Activated B cell treated with CpG ODN at 0.5 μM for 24 hours (primary cell): Measurements from ENCODE around the gene RAB4B. TPM values are rescaled to one million over a fixed set of nuclear protein-coding genes. Genes with fewer than 3 reads are reported as not detected.

ENCODE experiments used
- ATAC-seq: fragments of 200-7000 bp; cut with Tn5 transposase; one replicate; pipeline ENCODE4 v1.10.0; 2021; ENCODE audit warnings: low read depth, mild to moderate bottlenecking, moderate library complexity
- CTCF ChIA-PET: fragments of 350-600 bp; sonication (Branson Sonifier 250); formaldehyde crosslinking; loops from one replicate; lab custom pipeline; 2021; ENCODE audit warnings: antibody characterized with exemption; lab: Charles Lee
- POLR2A ChIA-PET: fragments of 350-600 bp; sonication (Branson Sonifier 250); formaldehyde crosslinking; loops from one replicate; lab custom pipeline; 2021; ENCODE audit warnings: antibody characterized with exemption; lab: Charles Lee
- DNase-seq: peaks from one replicate; pipeline ENCODE4 v3.0.0; 2022
- H3K27ac Mint-ChIP-seq: one replicate; pipeline ENCODE4 v1.8.0; 2020; ENCODE audit warnings: mixed read lengths
- H3K27me3 Mint-ChIP-seq: one replicate; pipeline ENCODE4 v1.8.0; 2021; ENCODE audit warnings: mixed read lengths
- H3K36me3 Mint-ChIP-seq: one replicate; pipeline ENCODE4 v1.8.0; 2021; ENCODE audit warnings: low read depth, mixed read lengths
- H3K4me1 Mint-ChIP-seq: one replicate; pipeline ENCODE4 v1.8.0; 2021; ENCODE audit warnings: mixed read lengths
- H3K4me3 Mint-ChIP-seq: one replicate; pipeline ENCODE4 v1.8.0; 2020; ENCODE audit warnings: mild to moderate bottlenecking, mixed read lengths
- H3K9me3 Mint-ChIP-seq: one replicate; pipeline ENCODE4 v1.8.0; 2020; ENCODE audit warnings: mixed read lengths
- CTCF ChIP-seq: fragments of 200-600 bp; IDR thresholded peaks from one replicate; pipeline ENCODE4 v1.8.0; 2022; ENCODE audit warnings: antibody characterized with exemption, mild to moderate bottlenecking
- intact Hi-C: fragments of 100-400 bp; cut with micrococcal nuclease; formaldehyde crosslinking; loops from one replicate; pipeline ENCODE4 v1.15.1; 2024
- total RNA-seq: library from RNA; stranded (reverse); gene quantifications from 2 replicates; pipeline ENCODE4 v1.2.3, GENCODE V29; 2022

The RAB4B gene
- total RNA-seq, 1 donor from 2014 or later, result 98.1 TPM

DNA sequence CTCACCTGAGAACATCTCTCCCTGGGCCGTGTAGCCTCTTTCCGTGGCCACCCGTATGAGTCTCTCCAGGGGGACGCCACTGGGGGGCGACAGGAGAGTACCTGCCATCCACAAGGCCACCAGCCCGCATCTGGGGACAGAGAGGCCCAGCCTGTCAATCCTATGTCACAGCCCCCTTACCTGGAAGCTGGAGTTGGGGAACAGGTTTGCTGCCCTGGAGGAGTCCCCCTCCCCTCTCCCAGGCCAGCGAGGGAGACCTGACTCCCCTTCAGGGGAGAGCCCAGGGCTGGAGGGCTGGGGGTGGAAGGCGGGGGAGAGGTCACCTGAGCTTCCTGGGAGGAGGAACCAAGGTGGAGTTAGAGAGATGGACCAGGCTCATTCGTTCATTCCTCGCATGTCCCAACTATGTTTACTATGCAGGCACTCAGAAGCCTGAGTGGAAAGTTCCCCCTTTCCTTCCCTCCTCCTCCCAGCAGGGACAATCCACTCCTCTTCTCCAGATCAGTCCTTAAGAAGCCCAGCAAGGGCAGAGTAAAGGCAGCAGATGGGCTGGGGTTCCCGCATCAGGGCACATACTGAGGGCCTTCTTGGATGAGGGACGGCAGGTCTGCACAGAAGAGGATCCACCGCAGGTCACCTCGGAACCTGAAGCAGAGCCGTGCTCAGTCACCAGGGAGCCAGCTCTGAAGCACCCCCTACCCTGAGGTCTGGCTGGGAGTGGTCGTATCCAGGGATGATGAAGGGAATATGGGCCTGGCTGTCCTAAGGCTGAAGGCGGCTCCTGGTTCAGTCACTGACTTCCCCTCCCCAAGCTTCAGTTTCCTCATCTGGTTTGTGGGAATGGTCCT, 33.3 kb upstream of the RAB4B start:
- Mint-ChIP-seq H3K27me3 (no peaks in the 10 kb centered on the region), H3K36me3 (peaks cover 11% of the 10 kb centered on the region), H3K4me3 (no peak overlapping the region), H3K9me3 (no peaks in the 10 kb centered on the region), H3K4me1 (peaks cover 16% of the 10 kb centered on the region), H3K27ac (no peak overlapping the region)
- DNase-seq (no peak), ATAC-seq (peak; percentile 25)
- ChIA-PET POLR2A (interaction anchor here (0.6 to 2.8 kb wide), 5 partner anchors 13 to 432 kb away, joined by 3 to 17 read pairs (median 5); partner anchors contain the start of genes COQ8B, ITPKC and RAB4B), CTCF (interaction anchor here (0.7 to 3.0 kb wide), 4 partner anchors 62 to 79 kb away, joined by 3 to 10 read pairs (median 3); no protein-coding TSS in a partner anchor)
- TF ChIP-seq CTCF, result no peak
- intact Hi-C loops, result no loop called here

GRCh38 chr19:40745402-40745780, 32.7 kb upstream of the RAB4B start:
- Mint-ChIP-seq H3K27me3 (no peaks in the 10 kb centered on the region), H3K9me3 (no peaks in the 10 kb centered on the region), H3K36me3 (peaks cover 6% of the 10 kb centered on the region), H3K4me1 (peaks cover 22% of the 10 kb centered on the region), H3K4me3 (no peak overlapping the region), H3K27ac (no peak overlapping the region)
- ATAC-seq, result no peak
- intact Hi-C loops, result no loop called here
- CTCF ChIA-PET, result interaction anchor here (0.7 to 3.0 kb wide), 3 partner anchors 62 to 74 kb away, joined by 3 to 10 read pairs (median 3); no protein-coding TSS in a partner anchor
- no peak for DNase-seq
- POLR2A ChIA-PET, result interaction anchor here (0.6 to 1.2 kb wide), 3 partner anchors 28 to 432 kb away, joined by 3 to 8 read pairs (median 3); partner anchors contain the start of genes COQ8B, ITPKC and RAB4B
- no peak for TF ChIP-seq CTCF

GRCh38 chr19:40747536-40747935, 30.5 kb upstream of the RAB4B start:
- H3K9me3 Mint-ChIP-seq, result no peaks in the 10 kb centered on the region
- H3K4me3 Mint-ChIP-seq, result no peak overlapping the region
- ChIA-PET CTCF (no interaction called here), POLR2A (interaction anchor here (0.6 to 12.3 kb wide), 4 partner anchors 30 to 273 kb away, joined by 3 to 351 read pairs (median 4); partner anchors contain the start of genes MIA and RAB4B)
- no peaks in the 10 kb centered on the region for H3K27me3 Mint-ChIP-seq
- intact Hi-C loops, result no loop called here
- no peak for TF ChIP-seq CTCF
- ATAC-seq, result no peak
- DNase-seq, result no peak
- peaks cover 14% of the 10 kb centered on the region for H3K36me3 Mint-ChIP-seq
- H3K27ac Mint-ChIP-seq, result no peak overlapping the region
- peaks cover 30% of the 10 kb centered on the region for H3K4me1 Mint-ChIP-seq

DNA sequence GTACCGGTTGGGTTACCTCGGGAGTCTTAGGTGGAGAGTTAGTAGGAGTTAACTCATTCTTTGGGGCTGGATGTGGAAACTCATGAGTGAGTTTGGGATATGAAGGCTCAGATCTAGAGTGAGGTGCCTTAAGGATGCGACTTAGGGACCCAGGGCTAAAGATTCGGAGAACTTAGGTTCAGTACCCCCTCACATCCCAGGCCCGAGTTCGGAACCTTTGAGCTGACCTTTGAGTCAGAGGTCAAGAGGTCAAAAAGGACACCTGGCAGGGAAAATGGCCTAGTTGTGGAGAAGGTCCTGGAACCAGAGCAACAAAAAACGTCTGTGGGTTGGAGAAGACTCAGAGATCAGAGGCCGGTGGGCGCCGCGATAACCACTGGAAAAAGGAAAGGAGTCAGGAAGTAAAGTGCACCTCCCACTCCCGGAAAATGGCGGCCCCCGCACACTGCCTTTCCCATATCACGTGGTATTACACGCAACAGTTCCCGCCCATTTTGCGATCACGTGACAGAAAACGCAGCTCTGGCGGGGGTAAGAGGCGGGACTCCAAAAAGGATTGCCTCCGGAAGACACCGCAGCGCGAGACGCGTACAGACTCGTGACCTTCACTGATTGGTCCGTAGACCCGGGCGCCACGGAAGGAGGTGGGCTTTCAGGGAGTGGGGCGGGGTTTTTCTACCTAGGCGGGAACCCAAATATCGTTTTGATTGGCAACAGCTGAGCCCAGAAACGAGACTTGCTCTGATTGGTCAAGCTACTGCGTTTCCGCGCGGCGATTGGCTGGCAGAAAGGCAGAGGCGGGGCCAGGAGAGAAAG, 27.8 kb upstream of the RAB4B start, which contains the start of gene ACTMAP:
ACTMAP (minus strand) TSS at position 420 of the 816 bp plus-strand sequence. CDS start 674 bp downstream, outside the sequence.
- peak within 1 kb of the TSS; percentile 96 for H3K27ac Mint-ChIP-seq
- no peaks in the 10 kb centered on the region for H3K9me3 Mint-ChIP-seq
- ATAC-seq, result peak; percentile 88
- H3K4me3 Mint-ChIP-seq, result peak within 1 kb of the TSS; percentile 97
- no peak for TF ChIP-seq CTCF
- ChIA-PET POLR2A (interaction anchor here (0.6 to 12.3 kb wide), 32 partner anchors 11 to 1314 kb away, joined by 3 to 351 read pairs (median 4); partner anchors contain the start of genes AKT2, B9D2, CCDC97 and COQ8B), CTCF (interaction anchor here (0.8 to 4.4 kb wide), 4 partner anchors 27 to 87 kb away, joined by 3 to 25 read pairs (median 4); partner anchors contain the start of genes EGLN2 and RAB4B)
- H3K27me3 Mint-ChIP-seq, result no peaks in the 10 kb centered on the region
- DNase-seq, result peak; percentile 97
- intact Hi-C loops, result loop anchor here (1.0 to 2.0 kb wide), 6 partner anchors 27 to 1305 kb away; partner anchors contain the start of genes COQ8B and SUPT5H
- peaks cover 29% of the 10 kb centered on the region for H3K36me3 Mint-ChIP-seq
- peaks cover 49% of the 10 kb centered on the region for H3K4me1 Mint-ChIP-seq
